Measurements from ENCODE around the gene ARHGEF6.

GRCh38 chrX:136639506-136640176, 141.1 kb downstream of the ARHGEF6 start:
- TF ChIP-seq ZNF785 (tag by site-specific recombination; IDR thresholded peaks at IDR 0.05) (no peak), ZFP3 (tag by site-specific recombination; IDR thresholded peaks at IDR 0.05; ENCODE audit: low read depth) (no peak), CTCF (tag by site-specific recombination; IDR thresholded peaks at IDR 0.05) (no peak), HOXA7 (CRISPR knock-in tag; IDR thresholded peaks at IDR 0.05; ENCODE audit: borderline replicate concordance) (no peak)

All from HEK293 (cell line).